Activated CD4-positive, alpha-beta T cell treated with anti-CD3 and anti-CD28 coated beads, Interleukin-2, amount 50 U/mL, for 16 hours (primary cell): ENCODE measurements around the gene CHKA.

Source experiments
- DNase-seq: peaks from one replicate; pipeline ENCODE4 v3.0.0-alpha.2; 2020

Gene CHKA

GRCh38 chr11:68142441-68143309, 21.5 kb upstream of the CHKA start:
- no peak for DNase-seq

GRCh38 chr11:68142028-68142412, 20.8 kb upstream of the CHKA start:
- peak; percentile 51 for DNase-seq

GRCh38 chr11:68141246-68142027, 20.2 kb upstream of the CHKA start:
- DNase-seq = no peak

GRCh38 chr11:68140496-68141245, 19.5 kb upstream of the CHKA start:
- DNase-seq = no peak

- no peak for DNase-seq
These were observed 17.0 kb upstream of the CHKA start for GRCh38 chr11:68138237-68138636.

- DNase-seq = no peak
These were observed 16.6 kb upstream of the CHKA start for GRCh38 chr11:68137833-68138232.

GRCh38 chr11:68136866-68137265, 15.7 kb upstream of the CHKA start:
- DNase-seq = no peak

- DNase-seq = no peak
These were observed 14.0 kb upstream of the CHKA start for GRCh38 chr11:68135161-68135560.

GRCh38 chr11:68133761-68134160, 12.6 kb upstream of the CHKA start:
- DNase-seq = no peak

- no peak for DNase-seq
These were observed 8.9 kb upstream of the CHKA start for GRCh38 chr11:68130121-68130520.

- no peak for DNase-seq
These were observed 7.6 kb upstream of the CHKA start for GRCh38 chr11:68128682-68129327.

- no peak for DNase-seq
These were observed 6.8 kb upstream of the CHKA start for GRCh38 chr11:68127714-68128681.

GRCh38 chr11:68125164-68125563, 4.0 kb upstream of the CHKA start:
- DNase-seq = no peak

- no peak for DNase-seq
These were observed 1.9 kb upstream of the CHKA start for GRCh38 chr11:68122936-68123539.

- DNase-seq = peak; percentile 26
These were observed 718 bp downstream of the CHKA start for GRCh38 chr11:68120273-68121066.

GRCh38 chr11:68118706-68119448, 2.3 kb downstream of the CHKA start:
- DNase-seq = no peak

GRCh38 chr11:68117853-68118470, 3.2 kb downstream of the CHKA start:
- no peak for DNase-seq

GRCh38 chr11:68116974-68117373, 4.2 kb downstream of the CHKA start:
- DNase-seq = no peak

- no peak for DNase-seq
These were observed 5.1 kb downstream of the CHKA start for GRCh38 chr11:68116126-68116525.
